Pancreas (tissue), 10 donors: ENCODE results near the gene UBE2N. TPM values are rescaled to one million over a fixed set of nuclear protein-coding genes. Genes with fewer than 3 reads are reported as not detected.

Source experiments
- ATAC-seq, 4 donors: fragments of 200-7000 bp; cut with Tn5 transposase; one replicate each; pipeline versions ENCODE4 v1.8.0 to v1.9.1; 2020; ENCODE audit warnings: mild to moderate bottlenecking in 4 of 4, moderate library complexity in 4 of 4
- DNase-seq, 6 donors: peaks; one replicate each; pipeline ENCODE4 v3.0.0-alpha.2; 2020
- FAIRE-seq: peaks from 2 replicates; lab custom pipeline; 2012; peaks lifted over from hg19 to GRCh38; lab: Jason Lieb, UNC
- H3K27ac ChIP-seq, 4 donors: fragments of 200-600 bp; sonication (generic); 1 replicate in 3 of 4; 2 replicates in 1 of 4; pipeline versions ENCODE4 v1.5.0 to v1.8.0; 2020
- H3K27me3 ChIP-seq, 4 donors: fragments of 200-600 bp; one replicate each; pipeline ENCODE4 v1.8.0; 2021
- H3K36me3 ChIP-seq, 3 donors: fragments of 200-600 bp; sonication (generic) in 1 of 3; one replicate each; pipeline versions ENCODE4 v1.5.0 to v1.8.0; 2020 to 2021
- H3K4me1 ChIP-seq, 3 donors: fragments of 200-600 bp; one replicate each; pipeline ENCODE4 v1.8.0; 2021
- H3K4me3 ChIP-seq, 4 donors: fragments of 200-600 bp; sonication (generic) in 2 of 4; one replicate each; pipeline versions ENCODE4 v1.5.0 to v1.8.0; 2020 to 2021
- H3K9me3 ChIP-seq, 4 donors: fragments of 200-600 bp; one replicate each; pipeline ENCODE4 v1.8.0; 2021
- CTCF ChIP-seq, 4 donors: fragments of 200-600 bp; sonication (generic) in 3 of 4; IDR thresholded peaks; one replicate each; pipeline versions ENCODE4 v1.5.0 to v1.8.0; 2021; ENCODE audit warnings: antibody characterized with exemption in 4 of 4
- WGBS, 2 donors: extraction: QIAGEN DNeasy Blood & Tissue Kit; methylation state at CpG; one replicate each; pipeline ENCODE4 v1.1.7; 2013; 5-methylcytosine and 5-hydroxymethylcytosine counted together
- intact Hi-C, 3 donors: fragments of 100-400 bp; cut with DNase I; formaldehyde crosslinking; loops; one replicate each; pipeline versions ENCODE4 v1.11.1 to v1.14.2; 2022
- polyA plus RNA-seq, 2 donors: library from polyadenylated mRNA; stranded (reverse); fragments of 200-250 nt; gene quantifications; one replicate each; pipeline ENCODE4 v1.2.3, GENCODE V29; 2013
- total RNA-seq, 6 donors: library from RNA; stranded (reverse); fragmentation: NEBNext Ultra II Directional in 4 of 6; extraction: Animal tissue kit (Norgen Biotek cat#: 25700) in 4 of 6; gene quantifications; one replicate each; pipeline versions ENCODE4 v1.2.1 to v1.2.4, GENCODE V29; 2021 to 2023
- donor health status: healthy with polysubstance abuse.
- donor health status: DM: no; HTN: no; CAD: no; lungs with moderate emphysema.
- donor health status: DM: no; HTN: no; CAD: no.
- donor health status: control.
- donor health status: control.
- donor health status: Bipolar disorder and iron deficiency.
- donor health status: DM: yes; HTN: yes; CAD: no.
- donor health status: DM: no; HTN: no; CAD: no.
- donor health status: DM: no; HTN: no; CAD: no.
- donor health status: DM: yes; HTN: yes; CAD: no.

The UBE2N gene
- total and polyA plus RNA-seq, 8 donors: 14.7 to 33.2 (median 21.5) TPM

GRCh38 chr12:93430280-93430679 is 11.5 kb downstream of the UBE2N start:
- no peak for FAIRE-seq
- Histone ChIP-seq H3K36me3 (no peaks in the 10 kb centered on the region), H3K4me3 (no peak overlapping the region), H3K9me3 (no peaks in the 10 kb centered on the region), H3K27me3 (no peaks in the 10 kb centered on the region), H3K4me1 (peaks cover 12 to 48% (median 22%) of the 10 kb centered on the region in 3 donors), H3K27ac (no peak overlapping the region)
- 84 to 85% methylated on average over 4 of the region's 4 CpGs for WGBS, 2 donors
- intact Hi-C loops: no loop called here
- no peak for TF ChIP-seq CTCF (IDR thresholded peaks at IDR 0.05)
- DNase-seq: no peak
- ATAC-seq: no peak

DNA sequence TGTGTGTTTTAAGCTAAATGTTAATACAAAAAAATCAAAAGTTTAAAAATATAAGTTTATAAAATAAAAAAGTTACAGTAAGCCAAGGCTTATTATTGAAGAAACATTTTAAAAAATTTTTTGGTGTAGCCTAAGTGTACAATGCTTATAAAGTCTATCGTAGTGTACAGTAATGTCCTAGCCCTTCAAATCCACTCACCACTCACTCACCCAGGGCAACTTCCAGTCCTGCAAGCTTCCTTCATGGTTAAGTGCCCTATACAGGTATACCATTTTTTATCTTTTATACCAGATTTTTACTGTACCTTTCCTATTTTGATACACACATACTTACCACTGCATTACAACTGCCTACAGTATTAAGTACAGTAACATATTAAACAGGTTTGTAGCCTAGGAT is 11.9 kb downstream of the UBE2N start:
- H3K9me3 ChIP-seq: no peaks in the 10 kb centered on the region
- H3K27me3 ChIP-seq: no peaks in the 10 kb centered on the region
- DNase-seq (no peak), ATAC-seq (peak in 1 of 4 donors; percentile 24), FAIRE-seq (no peak)
- no peak overlapping the region for H3K4me3 ChIP-seq
- H3K36me3 ChIP-seq: no peaks in the 10 kb centered on the region
- 75 to 85% methylated on average over 1 of the region's 1 CpG for WGBS, 2 donors
- no peak overlapping the region for H3K27ac ChIP-seq
- peaks cover 16 to 47% (median 23%) of the 10 kb centered on the region in 3 donors for H3K4me1 ChIP-seq
- TF ChIP-seq CTCF (IDR thresholded peaks at IDR 0.05): no peak
- intact Hi-C loops: no loop called here

GRCh38 chr12:93429448-93429847 is 12.3 kb downstream of the UBE2N start:
- DNase-seq (no peak), FAIRE-seq (no peak), ATAC-seq (peak in 1 of 4 donors; percentile 11)
- H3K4me1 ChIP-seq: peaks cover 17 to 47% (median 26%) of the 10 kb centered on the region in 3 donors
- H3K27ac ChIP-seq: no peak overlapping the region
- 17 to 25% methylated on average over 1 of the region's 1 CpG for WGBS, 2 donors
- no peak overlapping the region for H3K4me3 ChIP-seq
- intact Hi-C loops: no loop called here
- H3K9me3 ChIP-seq: no peaks in the 10 kb centered on the region
- no peak for TF ChIP-seq CTCF (IDR thresholded peaks at IDR 0.05)
- H3K27me3 ChIP-seq: no peaks in the 10 kb centered on the region
- no peaks in the 10 kb centered on the region for H3K36me3 ChIP-seq

- Histone ChIP-seq H3K27ac (no peak overlapping the region), H3K36me3 (no peaks in the 10 kb centered on the region), H3K4me3 (no peak overlapping the region), H3K4me1 (peaks cover 24 to 50% (median 26%) of the 10 kb centered on the region in 3 donors), H3K27me3 (no peaks in the 10 kb centered on the region), H3K9me3 (no peaks in the 10 kb centered on the region)
- intact Hi-C loops: no loop called here
- FAIRE-seq (no peak), ATAC-seq (peak in 2 of 4 donors; percentile 35 to 38), DNase-seq (no peak)
- TF ChIP-seq CTCF (IDR thresholded peaks at IDR 0.05): no peak
- 53 to 64% methylated on average over 5 of the region's 5 CpGs for WGBS, 2 donors
These were observed 13.8 kb downstream of the UBE2N start for GRCh38 chr12:93427779-93428564.

GRCh38 chr12:93426412-93426805 is 15.3 kb downstream of the UBE2N start:
- no peak for DNase-seq
- no peak for FAIRE-seq
- no peak for ATAC-seq
- no peak overlapping the region for H3K27ac ChIP-seq
- H3K27me3 ChIP-seq: no peaks in the 10 kb centered on the region
- H3K4me3 ChIP-seq: no peak overlapping the region
- no peak for TF ChIP-seq CTCF (IDR thresholded peaks at IDR 0.05)
- H3K9me3 ChIP-seq: no peaks in the 10 kb centered on the region
- H3K4me1 ChIP-seq: peaks cover 24 to 52% (median 26%) of the 10 kb centered on the region in 3 donors
- H3K36me3 ChIP-seq: no peaks in the 10 kb centered on the region
- WGBS, 2 donors: 29 to 33% methylated on average over 1 of the region's 1 CpG
- intact Hi-C loops: no loop called here
